ENCODE measurements around the gene CCDC88B. TPM values are rescaled to one million over a fixed set of nuclear protein-coding genes. Genes with fewer than 3 reads are reported as not detected.
A peak's percentile ranks its signal among the peaks of the same experiment; 100 is the strongest.

CCDC88B gene
- total RNA-seq, 1 experiment from 2014 or later, result 11.2 TPM

GRCh38 chr11:64330888-64331287, 9.1 kb upstream of the CCDC88B start:
- no peak overlapping the region for H4K8ac ChIP-seq (replicated peaks; ENCODE audit: insufficient read length, low read depth, low read length)
- no peak overlapping the region for H3K23ac ChIP-seq (ENCODE audit: insufficient read length, low read depth, low read length)
- H2BK20ac ChIP-seq (ENCODE audit: low read depth, low read length, poor library complexity, severe bottlenecking), result no peak overlapping the region
- H4K91ac ChIP-seq (ENCODE audit: insufficient read length, low read depth, low read length), result no peak overlapping the region
- no peak for DNase-seq
- no peaks in the 10 kb centered on the region for H3K23me2 ChIP-seq (ENCODE audit: insufficient read length, low read depth, low read length, poor library complexity, severe bottlenecking)
- H3K56ac ChIP-seq (ENCODE audit: insufficient read length, low read depth, low read length), result no peak overlapping the region
- no peak overlapping the region for H3K27ac ChIP-seq (ENCODE audit: insufficient read length, low read depth, low read length)
- H3K14ac ChIP-seq (ENCODE audit: insufficient read depth, low read length), result no peak overlapping the region
- no peaks in the 10 kb centered on the region for H4K20me1 ChIP-seq (ENCODE audit: control insufficient read depth, insufficient read depth, insufficient read length)
- no peaks in the 10 kb centered on the region for H3K79me2 ChIP-seq (ENCODE audit: insufficient read depth, low read length)
- no peak overlapping the region for H3K18ac ChIP-seq (ENCODE audit: insufficient read length, low read depth, low read length)
- no peaks in the 10 kb centered on the region for H3K36me3 Mint-ChIP-seq (ENCODE audit: insufficient read depth in 1 of 3, low read depth in 3 of 3)
- peak overlapping the region in 2 of 3 experiments; percentile 61; a peak in 1 of 7 replicates for H3K27ac Mint-ChIP-seq
- H3K9ac ChIP-seq (ENCODE audit: extremely low read depth, insufficient read length, low read length), result no peak overlapping the region
- TF ChIP-seq, protein P1, sequence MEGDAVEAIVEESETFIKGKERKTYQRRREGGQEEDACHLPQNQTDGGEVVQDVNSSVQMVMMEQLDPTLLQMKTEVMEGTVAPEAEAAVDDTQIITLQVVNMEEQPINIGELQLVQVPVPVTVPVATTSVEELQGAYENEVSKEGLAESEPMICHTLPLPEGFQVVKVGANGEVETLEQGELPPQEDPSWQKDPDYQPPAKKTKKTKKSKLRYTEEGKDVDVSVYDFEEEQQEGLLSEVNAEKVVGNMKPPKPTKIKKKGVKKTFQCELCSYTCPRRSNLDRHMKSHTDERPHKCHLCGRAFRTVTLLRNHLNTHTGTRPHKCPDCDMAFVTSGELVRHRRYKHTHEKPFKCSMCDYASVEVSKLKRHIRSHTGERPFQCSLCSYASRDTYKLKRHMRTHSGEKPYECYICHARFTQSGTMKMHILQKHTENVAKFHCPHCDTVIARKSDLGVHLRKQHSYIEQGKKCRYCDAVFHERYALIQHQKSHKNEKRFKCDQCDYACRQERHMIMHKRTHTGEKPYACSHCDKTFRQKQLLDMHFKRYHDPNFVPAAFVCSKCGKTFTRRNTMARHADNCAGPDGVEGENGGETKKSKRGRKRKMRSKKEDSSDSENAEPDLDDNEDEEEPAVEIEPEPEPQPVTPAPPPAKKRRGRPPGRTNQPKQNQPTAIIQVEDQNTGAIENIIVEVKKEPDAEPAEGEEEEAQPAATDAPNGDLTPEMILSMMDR (conservative IDR thresholded peaks at IDR 0.05), result no peak
- no peak overlapping the region for H3K4me2 ChIP-seq (ENCODE audit: insufficient read depth, insufficient read length, low read length)
- H3K27me3 Mint-ChIP-seq (ENCODE audit: low read depth), result peaks cover 5% of the 10 kb centered on the region
- no peak overlapping the region for H3T11ph ChIP-seq (ENCODE audit: low read length)
- H2AK5ac ChIP-seq (ENCODE audit: insufficient read length, low read length), result no peak overlapping the region
- no peak overlapping the region for H4K5ac ChIP-seq (ENCODE audit: insufficient read length, low read depth, low read length)
- no peaks in the 10 kb centered on the region for H3K79me1 ChIP-seq (ENCODE audit: insufficient read depth, low read depth, low read length, poor library complexity, severe bottlenecking)
- H3K4me1 ChIP-seq (ENCODE audit: insufficient read depth, low read length), result peaks cover 2% of the 10 kb centered on the region; the same call in 1 of the 2 replicates
- H2AFZ ChIP-seq (ENCODE audit: low read length), result no peak overlapping the region
- no peak overlapping the region for H2BK12ac ChIP-seq (ENCODE audit: insufficient read length, low read depth, low read length)
- no peaks in the 10 kb centered on the region for H3K27me3 ChIP-seq (ENCODE audit: insufficient read depth, low read length)
- H3K4ac ChIP-seq (ENCODE audit: low read depth, low read length), result no peak overlapping the region
- H2BK15ac ChIP-seq (ENCODE audit: low read depth, low read length), result no peak overlapping the region
- peaks cover 12 to 15% of the 10 kb centered on the region in 2 experiments for H3K4me1 Mint-ChIP-seq
- no peaks in the 10 kb centered on the region for H3K9me3 Mint-ChIP-seq
- peak overlapping the region in 1 of 2 experiments; percentile 60; a peak in 1 of 5 replicates for H3K4me3 Mint-ChIP-seq
- no CpG with 5 or more reads among the region's 11 CpGs for WGBS (ENCODE audit: extremely low coverage, insufficient read length, low lambda C conversion rate)
- no peak overlapping the region for H2BK120ac ChIP-seq (ENCODE audit: low read depth, low read length, poor library complexity, severe bottlenecking)
- no peak overlapping the region for H2BK5ac ChIP-seq (ENCODE audit: insufficient read length, low read length)
- no peaks in the 10 kb centered on the region for H3K9me3 ChIP-seq (ENCODE audit: control insufficient read depth, low read depth, low read length)

Data from H9 (cell line).